Ishikawa (cell line): ENCODE data around the gene SRCIN1.

Experiments used
- CEBPB ChIP-seq: IDR thresholded peaks from 2 replicates; pipeline ENCODE4 v1.6.1; 2012
- CREB1 ChIP-seq: IDR thresholded peaks from 2 replicates; pipeline ENCODE4 v1.6.1; 2012; ENCODE audit warnings: low read depth
- EGR1 ChIP-seq: IDR thresholded peaks from 2 replicates; pipeline ENCODE4 v1.6.1; 2012
- EP300 ChIP-seq: IDR thresholded peaks from 2 replicates; pipeline ENCODE4 v1.6.1; 2012; ENCODE audit warnings: borderline replicate concordance
- FOXM1 ChIP-seq: IDR thresholded peaks from 2 replicates; pipeline ENCODE4 v1.6.1; 2012; ENCODE audit warnings: low read depth, borderline replicate concordance
- MAX ChIP-seq: IDR thresholded peaks from 2 replicates; pipeline ENCODE4 v1.6.1; 2012
- NFIC ChIP-seq: IDR thresholded peaks from 2 replicates; pipeline ENCODE4 v1.6.1; 2012
- RAD21 ChIP-seq: IDR thresholded peaks from 2 replicates; pipeline ENCODE4 v1.6.1; 2012; ENCODE audit warnings: low read depth
- REST ChIP-seq: IDR thresholded peaks from 2 replicates; pipeline ENCODE4 v1.6.1; 2012; ENCODE audit warnings: low read depth, mild to moderate bottlenecking
- TAF1 ChIP-seq: IDR thresholded peaks from 2 replicates; pipeline ENCODE4 v1.6.1; 2012; ENCODE audit warnings: low read depth, mild to moderate bottlenecking
- TCF12 ChIP-seq: IDR thresholded peaks from 2 replicates; pipeline ENCODE4 v1.6.1; 2012; ENCODE audit warnings: low read depth
- TEAD4 ChIP-seq: IDR thresholded peaks from 2 replicates; pipeline ENCODE4 v1.6.1; 2012
- USF1 ChIP-seq: IDR thresholded peaks from 2 replicates; pipeline ENCODE4 v1.6.1; 2012
- YY1 ChIP-seq: IDR thresholded peaks from 2 replicates; pipeline ENCODE4 v1.6.1; 2012; ENCODE audit warnings: low read depth
- ZBTB7A ChIP-seq: IDR thresholded peaks from 2 replicates; pipeline ENCODE4 v1.6.1; 2012; ENCODE audit warnings: low read depth

SRCIN1 gene

GRCh38 chr17:38599398-38599856, 6.3 kb downstream of the SRCIN1 start:
- no peak for TF ChIP-seq CEBPB
- no peak for TF ChIP-seq USF1
- TF ChIP-seq MAX = no peak
- TF ChIP-seq TCF12 = no peak
- no peak for TF ChIP-seq REST
- TF ChIP-seq ZBTB7A = no peak
- no peak for TF ChIP-seq NFIC

- TF ChIP-seq EGR1 = no peak
- no peak for TF ChIP-seq USF1
- TF ChIP-seq TAF1 = no peak
- TF ChIP-seq RAD21 = no peak
- no peak for TF ChIP-seq ZBTB7A
- no peak for TF ChIP-seq TEAD4
- TF ChIP-seq EP300 = no peak
- no peak for TF ChIP-seq CREB1
Observed at GRCh38 chr17:38598995-38599394, 6.8 kb downstream of the SRCIN1 start.

GRCh38 chr17:38598536-38598935, 7.2 kb downstream of the SRCIN1 start:
- TF ChIP-seq TEAD4 (peak; percentile 47), YY1 (peak; percentile 65), USF1 (peak; percentile 19; the same call in 1 of the 2 replicates), EP300 (peak; percentile 36; the same call in 1 of the 2 replicates), MAX (peak; percentile 64; the same call in 1 of the 2 replicates), TCF12 (peak; percentile 53; the same call in 1 of the 2 replicates), REST (no peak), TAF1 (no peak)

- TF ChIP-seq FOXM1 (no peak), EP300 (no peak), MAX (no peak), TCF12 (no peak), TEAD4 (no peak), CREB1 (no peak), TAF1 (no peak), YY1 (no peak), ZBTB7A (no peak), RAD21 (no peak), REST (no peak), NFIC (no peak), USF1 (no peak), EGR1 (no peak), CEBPB (no peak)
Observed at GRCh38 chr17:38597375-38597774, 8.4 kb downstream of the SRCIN1 start.
